HG02763 (cell line): ENCODE results near the gene EEF1AKMT2.

Experiments used
- ATAC-seq: cut with Tn5 transposase; IDR thresholded peaks from one replicate; pipeline ENCODE4 v1.9.1; 2021; ENCODE audit warnings: mild to moderate bottlenecking, moderate library complexity; ENCODE audit not compliant: unreplicated experiment

EEF1AKMT2 gene

GRCh38 chr10:124739119-124739921 lies 52.4 kb downstream of the EEF1AKMT2 start:
- ATAC-seq = no peak

GRCh38 chr10:124738441-124738840 lies 53.2 kb downstream of the EEF1AKMT2 start:
- ATAC-seq = no peak

- no peak for ATAC-seq
Observed at GRCh38 chr10:124737708-124738107, 54.0 kb downstream of the EEF1AKMT2 start.

DNA sequence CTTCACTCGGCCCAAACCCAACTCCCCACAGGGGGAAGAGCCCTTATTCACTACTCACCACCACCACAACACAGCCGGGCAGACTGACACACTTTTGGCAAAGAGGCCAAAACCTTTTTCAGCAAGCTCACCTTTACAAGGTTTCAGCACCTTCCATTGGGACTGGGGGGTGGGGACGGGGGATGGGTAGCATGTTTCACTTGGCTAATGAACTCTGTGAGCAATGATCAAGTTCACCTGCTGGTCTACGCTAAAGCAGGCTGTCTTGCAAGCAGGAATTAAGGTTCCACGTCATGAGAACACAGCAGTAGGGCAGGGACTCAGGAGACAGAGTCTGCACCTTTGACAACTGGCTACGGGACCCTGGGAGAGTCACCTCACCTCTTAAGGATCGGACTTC lies 54.5 kb downstream of the EEF1AKMT2 start:
- ATAC-seq = no peak

GRCh38 chr10:124736491-124737136 lies 55.1 kb downstream of the EEF1AKMT2 start:
- no peak for ATAC-seq

DNA sequence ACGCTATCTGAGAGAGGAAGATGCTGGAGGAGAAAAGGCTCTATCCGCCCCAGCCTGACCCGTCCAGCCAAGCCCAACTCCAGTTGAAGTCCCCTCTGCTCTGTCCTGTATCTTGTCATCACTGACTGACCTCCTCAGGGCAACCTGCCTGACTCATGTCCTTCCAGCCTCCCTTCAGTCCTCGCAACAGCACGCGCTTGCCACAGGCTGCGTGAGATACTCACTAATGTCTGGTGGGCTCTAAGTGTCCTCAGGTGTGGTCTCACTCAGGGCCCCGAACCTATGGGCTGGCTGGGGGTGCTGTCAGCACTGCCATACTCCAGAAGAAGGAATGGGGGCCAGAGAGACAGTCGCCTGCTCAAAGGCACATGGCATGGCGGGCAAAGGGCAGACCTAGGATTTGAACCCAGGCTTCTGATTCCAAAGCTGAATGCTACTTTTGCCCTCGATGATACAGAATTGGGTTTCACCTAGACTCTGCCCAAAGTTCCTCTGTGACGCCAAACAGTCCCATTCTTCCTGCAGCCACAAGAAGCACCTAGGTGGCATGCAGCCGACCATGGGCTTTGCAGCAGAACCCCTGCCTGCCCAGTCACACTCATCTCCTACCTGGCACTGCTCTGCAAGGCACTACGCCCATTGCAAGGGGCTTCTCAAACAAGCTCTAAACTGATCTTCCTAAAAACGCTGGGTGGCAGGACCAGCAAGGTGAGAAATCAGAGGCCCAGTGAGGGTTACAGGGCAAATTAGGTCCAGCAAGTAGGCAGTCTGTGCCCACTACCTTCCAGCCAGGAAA lies 56.0 kb downstream of the EEF1AKMT2 start:
- ATAC-seq = no peak

DNA sequence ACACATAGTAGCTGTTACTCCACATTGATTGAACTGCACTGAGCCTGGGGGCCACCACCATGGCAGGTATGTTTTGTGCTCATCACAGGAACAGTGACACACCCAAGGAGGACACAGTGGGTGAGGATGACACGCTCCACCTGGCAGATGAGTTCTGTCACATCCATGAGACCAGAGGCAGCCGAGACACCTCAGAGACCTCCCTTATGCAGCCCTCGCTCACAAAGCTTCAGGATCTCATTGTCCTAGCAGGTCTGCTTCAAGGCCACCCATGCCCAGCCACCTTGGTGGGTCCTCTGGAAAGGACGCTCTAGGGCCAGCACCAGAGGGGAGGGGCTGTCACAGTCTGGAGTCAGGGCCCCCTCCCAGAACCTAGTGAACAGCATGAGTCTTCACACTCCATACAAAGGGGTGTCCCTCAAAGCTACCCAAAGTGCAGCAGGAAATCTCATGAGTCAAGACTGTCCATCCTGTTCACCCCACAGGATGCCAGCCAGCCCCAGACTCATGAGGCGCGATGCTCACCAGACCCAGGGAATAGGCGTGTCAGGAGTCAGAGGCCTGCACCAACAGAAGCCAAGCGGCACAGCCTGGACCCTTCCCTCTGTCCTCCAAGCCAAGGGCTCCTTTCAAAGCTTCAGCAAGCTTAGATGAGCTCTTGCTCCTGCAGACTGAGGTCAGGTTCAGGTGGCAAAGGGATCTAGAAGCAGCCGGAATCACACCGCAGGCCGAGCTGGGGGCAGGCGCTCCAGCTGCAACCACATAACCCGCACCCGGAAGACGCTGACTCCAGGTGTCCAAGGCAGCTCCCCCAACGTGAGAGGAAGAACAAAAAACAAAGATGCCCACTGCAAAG lies 57.1 kb downstream of the EEF1AKMT2 start:
- ATAC-seq = no peak

DNA sequence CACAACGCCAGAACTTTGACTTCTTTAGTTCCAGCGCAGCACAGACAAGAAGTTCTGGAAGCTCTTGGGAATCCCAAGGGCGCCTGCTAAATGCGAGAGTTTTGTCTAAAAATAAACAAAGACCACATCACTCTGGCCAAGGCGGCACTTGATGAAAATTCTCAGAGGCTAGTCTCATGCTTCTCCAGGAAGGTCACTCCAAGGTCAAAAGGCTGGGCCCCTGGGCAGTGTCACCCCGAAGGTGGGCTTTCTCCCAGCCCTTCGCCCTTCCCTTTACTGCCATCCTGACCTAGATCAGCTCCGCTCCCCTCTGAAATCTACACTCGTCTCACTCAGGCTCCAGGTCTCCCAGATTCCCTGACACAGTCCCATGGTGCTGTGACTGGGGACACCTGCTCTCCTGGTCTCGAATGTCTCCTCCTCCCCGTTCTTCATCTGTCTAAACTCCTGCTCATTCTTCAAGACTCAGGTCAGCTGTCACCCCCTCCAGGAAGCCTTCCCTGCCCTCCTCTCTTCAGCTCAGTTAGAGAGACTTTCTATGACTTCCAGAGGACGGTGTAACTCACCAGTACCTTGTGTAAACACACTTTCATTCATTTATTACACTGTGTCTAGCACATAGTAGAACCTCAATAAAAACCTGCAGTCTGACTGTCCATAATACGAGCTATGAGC lies 58.0 kb downstream of the EEF1AKMT2 start:
- no peak for ATAC-seq

DNA sequence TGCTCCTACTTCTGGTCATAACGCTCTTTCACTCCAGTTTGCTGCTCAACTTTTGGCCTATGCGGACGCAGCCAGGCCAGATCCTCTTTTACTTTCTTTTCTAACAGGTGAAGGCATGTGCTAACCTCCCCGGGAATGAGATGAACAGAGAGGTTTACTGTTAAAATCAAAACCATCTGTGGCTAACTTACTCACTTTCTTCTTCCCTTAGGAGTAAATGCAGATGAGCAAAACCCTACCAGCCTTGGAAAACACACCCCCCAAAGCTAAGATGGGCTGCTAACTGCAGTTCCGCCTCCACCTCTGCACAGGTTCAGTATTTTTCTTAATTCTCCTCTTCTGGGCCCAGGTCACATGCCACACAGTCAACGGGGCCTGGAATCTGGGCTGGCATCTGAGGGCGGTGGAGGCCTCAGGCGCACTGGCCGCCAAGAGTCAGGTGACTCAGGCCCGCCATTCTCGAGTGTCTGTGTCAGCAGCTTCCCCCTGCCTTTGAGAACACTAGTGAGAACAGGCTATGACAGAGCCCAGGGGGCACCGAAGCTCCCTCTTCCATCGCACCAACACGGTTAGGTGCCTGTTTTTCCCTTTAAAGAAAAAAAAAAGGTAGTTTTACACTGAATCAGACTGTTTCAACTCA lies 58.6 kb downstream of the EEF1AKMT2 start:
- ATAC-seq = peak; percentile 53

DNA sequence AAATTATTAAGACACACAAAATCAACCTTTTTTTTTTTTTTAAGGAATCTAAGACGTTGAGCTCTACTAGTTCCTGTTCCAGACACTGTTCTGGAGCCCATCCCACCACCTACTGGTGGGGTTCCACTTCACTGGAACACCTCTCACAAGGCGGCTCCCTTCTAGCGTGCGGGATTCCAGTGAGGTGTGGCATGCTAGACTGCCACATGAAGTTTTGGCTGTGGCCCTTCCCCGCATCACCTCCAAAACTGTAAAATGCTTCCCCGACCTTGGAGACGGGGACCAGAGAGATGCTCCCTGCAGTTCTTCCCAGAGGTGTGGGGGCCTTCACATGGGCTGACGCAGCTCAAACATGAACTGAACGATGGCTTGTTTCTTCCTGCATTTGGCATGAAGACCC lies 60.1 kb downstream of the EEF1AKMT2 start:
- no peak for ATAC-seq

GRCh38 chr10:124730790-124731189 lies 60.9 kb downstream of the EEF1AKMT2 start:
- no peak for ATAC-seq

DNA sequence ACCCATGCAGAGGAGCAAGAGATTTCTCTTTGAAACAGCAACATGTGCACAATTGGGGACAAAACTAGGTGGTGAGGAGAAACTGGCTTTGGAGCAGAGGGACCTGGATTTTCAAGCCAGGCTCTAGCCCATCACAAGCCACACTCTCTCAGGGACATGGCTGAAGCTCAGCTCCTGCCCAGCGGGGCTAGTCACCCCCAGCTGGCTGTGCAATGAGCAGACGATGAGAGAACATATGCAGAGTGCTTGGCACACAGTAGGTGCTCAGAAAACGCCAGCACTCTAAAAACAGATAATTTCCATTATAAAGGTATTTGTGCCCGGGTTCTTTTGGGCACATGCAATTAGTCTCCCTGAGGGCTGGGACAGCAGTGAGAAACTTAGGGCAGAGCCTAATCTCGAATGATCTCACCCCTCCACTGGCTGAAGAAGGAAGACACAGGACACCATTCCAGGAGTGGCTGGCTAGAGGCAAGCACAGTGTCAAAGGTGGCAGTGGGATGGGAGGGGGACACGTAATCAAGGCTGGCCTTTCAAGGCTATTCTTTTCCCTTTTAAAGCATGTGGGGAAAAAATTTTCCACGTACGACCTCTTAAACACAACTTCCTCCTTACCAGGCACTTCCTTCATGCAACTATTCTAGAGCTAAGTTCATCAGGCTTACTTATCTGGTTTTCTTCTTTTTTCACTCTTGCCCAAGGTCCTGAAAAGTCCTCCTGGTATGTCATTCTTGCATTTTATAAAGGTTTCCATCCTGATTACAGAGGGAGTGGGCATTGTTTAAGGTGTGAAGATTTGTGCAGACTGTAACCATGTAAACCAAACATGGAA lies 62.6 kb downstream of the EEF1AKMT2 start:
- no peak for ATAC-seq

DNA sequence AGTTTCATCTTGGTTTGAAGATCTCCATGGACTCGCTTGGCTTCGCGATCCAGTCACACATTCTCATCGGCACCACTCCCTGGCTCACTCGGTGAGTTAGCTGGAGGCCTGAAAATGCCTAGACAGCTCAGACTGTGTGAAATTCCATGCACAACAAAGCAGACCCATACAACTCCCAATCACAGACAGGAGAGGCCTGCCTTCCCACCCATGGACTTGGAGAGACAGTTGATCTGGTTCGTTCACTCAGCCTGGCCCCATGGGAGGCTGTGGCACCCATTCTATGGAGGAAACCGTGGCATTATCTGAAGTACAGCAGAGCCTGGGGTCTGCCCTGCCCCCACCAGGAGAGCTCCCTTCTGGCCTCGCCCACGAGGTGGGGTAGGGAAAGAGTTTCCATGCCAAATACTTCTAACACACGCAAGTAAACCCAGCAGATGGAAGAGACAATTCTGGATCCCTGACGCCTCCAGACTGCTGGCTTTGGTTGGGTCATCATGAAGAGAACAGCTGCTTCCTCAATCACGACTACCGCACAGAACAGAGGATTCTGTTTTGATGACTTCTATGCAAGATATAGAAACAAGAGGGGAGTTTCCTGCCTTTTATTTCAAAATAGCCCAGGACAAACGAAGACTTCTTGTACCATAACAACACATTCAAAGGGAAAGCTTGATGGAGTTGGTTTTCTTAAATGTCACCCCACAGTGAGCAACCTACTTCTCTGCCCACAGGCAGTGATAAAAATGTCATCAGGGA lies 63.4 kb downstream of the EEF1AKMT2 start:
- no peak for ATAC-seq

DNA sequence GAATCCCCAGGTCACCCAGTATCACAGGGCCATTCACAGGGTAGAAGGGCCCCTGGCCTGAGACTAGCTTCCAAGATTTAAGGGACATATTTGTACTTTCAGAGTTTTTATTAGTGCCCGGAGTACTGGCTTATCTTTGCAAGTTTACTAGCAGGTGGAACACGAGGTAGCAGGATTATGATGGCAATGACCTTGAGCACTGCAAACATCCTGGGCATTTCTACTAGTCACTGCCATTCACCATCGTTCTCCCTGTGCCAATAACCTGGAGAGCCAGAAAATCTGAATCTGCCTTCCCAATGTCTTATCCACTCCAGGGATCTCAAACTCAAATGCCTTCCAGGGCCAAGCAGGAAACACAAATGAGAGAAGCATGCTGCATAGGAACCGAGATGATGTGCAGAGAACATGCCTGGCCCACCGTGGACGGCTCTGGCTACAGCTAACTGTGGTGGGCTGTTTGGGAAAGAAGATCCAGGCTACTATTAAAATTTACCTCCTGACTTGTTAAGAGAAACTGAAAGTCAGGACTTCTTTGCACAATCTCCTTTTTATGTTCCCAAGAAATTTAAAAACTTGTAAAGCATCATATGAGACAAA lies 64.2 kb downstream of the EEF1AKMT2 start:
- ATAC-seq = no peak

- ATAC-seq = no peak
Observed at GRCh38 chr10:124725791-124726190, 65.9 kb downstream of the EEF1AKMT2 start.

DNA sequence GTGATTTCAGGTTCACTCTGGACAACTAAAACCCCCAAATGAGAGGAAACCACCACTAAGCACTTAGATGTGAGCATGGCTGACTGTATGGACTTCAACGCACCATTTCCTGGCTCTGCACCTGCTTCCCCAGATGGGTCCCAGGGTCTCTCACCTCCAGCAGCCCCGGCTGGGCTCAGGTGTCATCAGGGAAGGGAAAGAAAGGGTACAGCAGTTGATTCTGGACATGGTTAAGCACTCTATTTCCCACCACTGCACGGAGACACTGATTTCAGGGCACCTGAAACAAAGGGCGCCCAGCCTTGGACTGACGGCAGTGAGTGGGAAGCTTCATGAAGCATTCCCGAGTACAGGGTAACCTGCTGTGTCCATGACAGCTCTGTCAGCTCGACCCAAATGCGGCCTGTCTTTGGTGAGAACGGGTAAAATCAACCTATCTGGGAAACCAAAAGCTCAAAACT lies 66.5 kb downstream of the EEF1AKMT2 start:
- ATAC-seq = no peak

DNA sequence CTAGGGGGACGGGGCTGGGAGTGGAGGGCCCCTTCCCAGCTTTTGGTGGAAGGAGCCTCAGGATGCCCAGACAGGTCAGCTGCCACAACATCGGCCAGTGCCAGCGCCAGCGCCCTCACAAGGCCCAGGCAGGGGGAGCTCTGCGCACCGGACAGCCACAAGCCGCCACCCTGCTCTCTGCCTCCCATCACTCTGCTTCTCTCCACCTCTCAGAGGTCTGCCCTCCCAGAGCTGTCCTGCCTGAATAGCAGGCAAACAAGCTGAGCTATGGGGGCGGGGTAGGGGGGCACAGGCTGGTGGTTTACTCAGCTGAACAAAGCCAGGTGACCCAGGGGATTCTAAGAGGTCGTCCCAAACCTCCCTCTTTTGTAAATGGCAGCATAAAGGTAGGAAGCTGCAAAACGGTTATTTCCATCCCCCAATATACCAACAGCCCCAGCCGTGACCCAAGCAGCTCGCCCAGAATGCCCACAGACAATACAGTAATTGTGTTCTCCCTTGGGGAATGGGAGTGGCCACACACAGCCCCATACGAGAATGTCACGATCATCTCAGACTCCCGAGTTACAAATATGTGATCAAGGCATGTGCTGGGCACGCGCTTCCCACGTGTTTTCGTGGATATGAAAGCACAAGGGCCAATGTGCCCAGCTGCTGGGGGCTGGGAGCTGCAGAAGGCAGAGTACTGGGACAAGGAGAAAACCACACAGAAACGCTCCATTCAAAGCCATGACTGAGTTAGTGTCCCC lies 67.2 kb downstream of the EEF1AKMT2 start:
- ATAC-seq = no peak
